NCI-H524 treated with DMSO at 0.1 percent for 48 hours (cell line): ENCODE results near the gene ELL.

Experiments
- DNase-seq: peaks from one replicate; lab custom pipeline; 2025; lab: John Stamatoyannopoulos, UW

ELL gene

GRCh38 chr19:18433735-18434398, 88.0 kb downstream of the ELL start:
- no peak for DNase-seq

- DNase-seq: no peak
Measured at GRCh38 chr19:18433015-18433691, 88.7 kb downstream of the ELL start.

GRCh38 chr19:18432275-18433014, 89.4 kb downstream of the ELL start:
- no peak for DNase-seq

GRCh38 chr19:18431351-18432197, 90.3 kb downstream of the ELL start:
- DNase-seq: no peak

GRCh38 chr19:18430417-18431144, 91.3 kb downstream of the ELL start:
- no peak for DNase-seq

- no peak for DNase-seq
Measured at GRCh38 chr19:18429717-18430416, 92.0 kb downstream of the ELL start.

- DNase-seq: peak; percentile 59
Measured at GRCh38 chr19:18428787-18429674, 92.8 kb downstream of the ELL start.

GRCh38 chr19:18428173-18428786, 93.6 kb downstream of the ELL start:
- peak; percentile 62 for DNase-seq

- no peak for DNase-seq
Measured at GRCh38 chr19:18427743-18428113, 94.1 kb downstream of the ELL start.

- DNase-seq: no peak
Measured at GRCh38 chr19:18427080-18427742, 94.7 kb downstream of the ELL start.

GRCh38 chr19:18426416-18426767, 95.5 kb downstream of the ELL start:
- no peak for DNase-seq

GRCh38 chr19:18425515-18426415, 96.1 kb downstream of the ELL start:
- DNase-seq: no peak

GRCh38 chr19:18424890-18425514, 96.9 kb downstream of the ELL start:
- DNase-seq: no peak

GRCh38 chr19:18424122-18424889, 97.6 kb downstream of the ELL start:
- DNase-seq: no peak

GRCh38 chr19:18423258-18424020, 98.4 kb downstream of the ELL start:
- DNase-seq: no peak
